Eye (tissue), 1 donor: ENCODE data around the gene NT5C3B.
A peak's percentile ranks its signal among the peaks of the same experiment; 100 is the strongest.
"Not testable (repeated sequence)": the region's sequence is repeated elsewhere in the genome, so short reads cannot be mapped to it uniquely, and the experiment has no call there.

Source experiments
- DNase-seq: peaks from one replicate; pipeline ENCODE4 v3.0.0-alpha.2; 2015

Gene NT5C3B

DNA sequence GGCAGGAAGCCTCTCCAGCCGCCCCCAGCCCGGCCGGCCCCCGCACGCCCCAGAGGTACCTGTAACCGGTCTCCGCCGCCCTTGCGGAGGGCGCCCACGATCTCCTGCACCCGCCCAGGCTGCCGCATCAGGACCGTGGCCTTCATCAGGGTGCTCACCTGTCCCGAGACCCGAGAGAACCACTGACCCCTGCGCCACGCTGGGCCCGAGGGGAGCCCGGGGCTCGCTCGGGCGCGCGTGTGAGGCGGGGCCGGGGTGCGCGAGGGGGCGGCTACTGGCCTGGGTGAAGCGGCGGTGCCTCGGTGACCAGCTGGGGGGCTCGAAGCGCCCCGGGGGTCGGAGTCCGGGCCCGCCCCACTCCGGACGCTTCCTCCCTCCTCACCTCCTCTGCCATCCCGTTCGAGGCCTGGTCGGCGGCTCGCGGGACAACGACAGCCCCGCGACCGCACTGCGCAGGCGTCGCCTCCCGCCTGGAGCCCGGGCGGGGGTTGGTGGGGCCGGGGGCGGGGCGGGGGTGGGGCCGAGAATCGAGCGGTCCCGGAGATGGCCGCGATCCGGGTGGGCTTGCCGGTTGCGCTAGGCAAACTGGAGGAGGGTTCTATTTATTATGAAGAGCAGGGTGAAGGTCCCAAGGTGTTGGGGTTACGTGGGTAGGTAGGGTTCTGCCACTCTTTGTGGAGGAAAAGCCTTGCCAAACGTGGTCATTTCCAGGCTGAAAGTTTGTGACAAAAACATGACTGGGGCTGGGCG lies at the start of gene NT5C3B:
Gene NT5C3B (minus strand): TSS at position 433 of the 750 bp plus-strand sequence. CDS start 39 bp downstream, at position 394.
- peak; percentile 82 for DNase-seq

DNA sequence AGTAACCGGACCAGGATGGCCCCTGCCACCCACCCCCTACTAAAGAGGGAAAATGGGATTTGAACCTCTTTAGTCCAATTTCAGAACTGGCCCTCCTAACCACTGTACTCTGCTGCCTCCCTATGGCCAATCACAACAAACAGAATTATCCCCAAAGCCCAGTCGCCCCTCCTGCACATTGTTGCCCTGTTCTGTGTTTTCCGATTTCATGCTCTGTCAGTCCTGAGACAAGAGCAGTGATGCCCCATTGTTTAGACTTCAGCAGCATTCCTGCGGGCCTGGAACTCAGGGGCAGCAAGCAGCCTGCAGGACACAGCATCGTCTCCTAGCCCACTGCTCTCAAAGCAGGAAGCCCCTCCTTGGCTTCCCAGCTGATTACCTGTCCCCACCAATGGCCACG lies 49.7 kb upstream of the NT5C3B start:
- DNase-seq = peak; percentile 87

DNA sequence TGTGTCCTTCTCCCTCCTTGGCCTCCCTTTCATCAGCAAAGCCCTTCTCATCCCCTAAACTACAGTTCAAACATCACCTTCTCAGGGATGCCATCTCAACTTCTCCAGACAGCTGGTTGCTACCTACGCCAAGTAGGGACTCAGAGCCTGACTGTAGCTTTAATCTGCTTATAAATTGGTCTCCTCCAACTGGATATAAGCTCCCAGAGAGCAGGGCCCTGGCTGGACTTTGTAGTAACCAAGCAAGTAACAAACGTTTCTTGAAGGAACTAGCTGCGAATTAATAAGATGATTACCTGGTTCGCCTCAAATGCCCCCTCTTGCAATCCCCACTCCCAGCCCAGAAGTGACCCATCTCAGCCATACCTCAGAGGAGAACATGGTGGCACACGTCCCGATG lies 46.7 kb upstream of the NT5C3B start:
- DNase-seq = no peak

DNA sequence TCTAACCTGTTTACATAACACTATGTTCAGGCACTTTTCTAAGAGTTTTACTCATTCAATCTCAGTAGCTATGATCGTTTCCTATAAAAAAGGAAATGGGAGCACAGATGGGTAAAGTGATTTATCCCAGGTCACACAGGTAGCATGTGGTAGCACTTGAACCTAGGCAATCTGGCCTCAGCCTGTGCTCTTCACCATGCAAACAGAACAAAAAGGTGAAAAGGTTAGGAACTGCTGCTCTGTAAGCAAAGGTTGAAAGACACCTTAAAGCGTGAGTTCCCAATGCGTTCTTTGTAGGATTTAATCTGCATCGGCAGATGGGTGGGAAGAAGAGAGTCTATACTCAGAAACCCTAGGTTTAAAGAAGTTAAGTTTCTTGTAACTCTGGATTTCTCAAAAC lies 44.1 kb upstream of the NT5C3B start:
- DNase-seq = no peak

DNA sequence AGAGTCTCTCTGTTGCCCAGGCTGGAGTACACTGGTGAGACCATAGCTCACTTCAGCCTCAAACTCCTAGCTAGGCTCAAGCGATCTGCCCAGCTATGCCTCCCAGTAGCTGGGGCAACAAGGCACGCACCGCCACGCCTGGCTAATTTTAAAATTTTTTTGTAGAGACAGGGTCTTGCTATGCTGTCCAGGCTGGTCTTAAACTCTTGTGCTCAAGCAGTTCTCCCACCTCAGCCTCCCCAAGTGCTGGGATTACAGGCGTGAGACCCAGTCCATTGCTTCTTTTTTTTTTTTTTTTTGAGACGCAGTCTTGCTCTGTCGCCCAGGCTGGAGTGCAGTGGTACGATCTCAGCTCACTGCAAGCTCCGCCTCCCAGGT lies 38.2 kb upstream of the NT5C3B start:
- not testable (repeated sequence) for DNase-seq

DNA sequence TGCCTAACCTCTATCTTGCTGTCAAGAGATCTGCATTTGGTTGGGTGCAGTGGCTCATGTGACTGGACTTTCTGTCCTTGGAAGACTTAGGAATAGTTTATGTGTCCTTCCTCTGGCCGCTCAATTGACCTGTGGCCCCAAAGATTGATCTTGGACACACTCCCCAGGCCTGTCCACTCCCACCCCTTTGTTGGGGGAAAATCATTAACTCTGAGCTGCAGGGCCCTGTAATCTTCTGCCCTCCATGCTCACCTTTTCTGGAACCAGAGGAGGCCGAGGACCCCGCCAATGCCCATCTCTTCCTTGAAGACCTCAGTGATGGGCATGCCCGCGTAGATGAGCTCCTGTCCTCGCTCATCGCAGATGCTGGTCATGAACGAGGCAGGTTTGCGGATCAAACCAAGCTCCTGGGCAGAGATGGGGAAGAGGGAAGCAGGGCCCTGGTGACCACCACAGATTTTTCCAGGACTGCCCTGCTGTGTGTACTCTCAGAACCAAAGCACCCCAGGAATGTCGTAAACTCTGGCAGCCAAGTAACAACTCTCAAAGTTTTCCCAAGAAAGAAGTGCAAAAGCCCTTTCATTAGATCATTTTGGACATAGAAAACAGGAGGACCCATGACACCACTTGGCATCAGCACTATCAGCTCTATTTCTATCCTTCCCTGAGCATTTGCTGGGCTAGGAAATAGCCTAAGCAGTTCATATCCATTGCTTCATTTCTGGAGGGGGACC lies 37.7 kb upstream of the NT5C3B start:
- DNase-seq = no peak

DNA sequence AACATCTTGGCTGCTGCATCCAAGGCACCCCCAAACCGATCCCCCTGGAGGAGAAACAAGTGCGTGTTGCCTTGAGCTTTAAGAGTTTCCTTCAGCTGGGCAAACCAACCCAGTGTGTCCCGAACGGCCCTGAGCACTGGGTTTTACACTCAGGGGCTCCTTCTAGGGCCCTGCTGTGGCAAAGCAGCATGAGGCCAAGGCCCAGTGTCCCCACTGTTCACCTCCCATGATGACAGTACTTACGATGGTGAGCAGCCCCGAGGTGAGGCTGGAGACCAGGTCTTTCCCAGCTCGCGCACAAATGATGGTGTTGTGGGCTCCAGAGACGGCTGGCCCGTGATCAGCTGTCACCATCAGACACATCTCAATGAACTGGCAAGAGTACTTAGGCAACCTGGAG lies 35.8 kb upstream of the NT5C3B start:
- DNase-seq = no peak

DNA sequence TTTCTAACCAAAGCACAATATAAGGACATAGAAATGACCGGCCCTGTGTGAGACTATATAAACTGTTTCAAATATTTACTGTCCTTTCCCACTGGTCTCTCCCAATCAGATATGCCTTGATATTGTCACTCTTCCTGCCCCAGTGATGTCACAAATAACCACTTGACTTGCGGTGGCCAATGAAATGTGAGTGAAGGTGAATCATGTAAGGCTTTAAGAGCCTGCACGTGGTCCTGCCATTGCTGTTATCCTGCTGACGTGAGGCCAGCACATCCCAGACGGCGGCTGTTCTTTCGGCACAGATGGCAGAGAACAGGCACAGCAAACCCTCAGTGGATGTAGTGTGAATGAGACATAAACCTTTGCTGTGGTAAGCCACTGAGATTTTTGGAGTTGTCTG lies 34.6 kb upstream of the NT5C3B start:
- no peak for DNase-seq

DNA sequence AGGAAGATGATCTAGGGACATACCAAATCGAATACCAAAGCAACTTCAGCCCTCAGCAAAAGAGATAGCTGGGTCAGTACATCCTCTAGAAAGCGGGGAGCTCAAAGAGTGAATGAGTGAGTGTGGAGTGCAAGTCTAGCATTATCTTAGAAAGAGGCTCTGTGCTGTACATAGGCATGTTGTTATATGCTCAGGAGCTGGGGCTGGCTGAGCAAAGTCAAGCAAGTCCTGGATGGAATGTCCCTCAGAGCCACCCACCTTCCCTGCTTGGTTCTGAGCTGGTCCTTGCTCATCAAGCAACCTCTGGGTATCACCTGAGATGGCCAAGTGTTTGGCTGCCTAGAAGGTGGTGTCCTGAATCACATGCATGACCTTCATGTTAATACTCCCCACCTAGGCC lies 34.1 kb upstream of the NT5C3B start:
- no peak for DNase-seq

DNA sequence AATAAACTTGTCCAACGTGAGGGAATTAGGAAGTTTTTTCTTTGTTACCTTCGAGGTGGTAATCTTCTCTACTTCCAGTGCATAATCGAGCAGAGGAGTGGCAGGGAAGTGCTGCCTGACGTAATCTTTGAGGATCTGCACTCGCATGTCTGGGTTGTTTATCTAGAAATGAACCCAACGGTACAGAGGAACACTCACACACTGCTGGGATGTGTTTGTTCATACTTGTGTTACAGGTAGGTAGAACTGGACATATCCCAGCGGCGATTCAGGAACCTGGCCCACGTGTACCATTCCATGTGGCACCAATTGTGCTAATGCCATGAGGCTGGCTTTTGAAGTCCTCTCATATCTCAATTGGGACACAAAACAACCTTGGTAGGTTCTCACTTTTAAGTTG lies 33.4 kb upstream of the NT5C3B start:
- DNase-seq = no peak

DNA sequence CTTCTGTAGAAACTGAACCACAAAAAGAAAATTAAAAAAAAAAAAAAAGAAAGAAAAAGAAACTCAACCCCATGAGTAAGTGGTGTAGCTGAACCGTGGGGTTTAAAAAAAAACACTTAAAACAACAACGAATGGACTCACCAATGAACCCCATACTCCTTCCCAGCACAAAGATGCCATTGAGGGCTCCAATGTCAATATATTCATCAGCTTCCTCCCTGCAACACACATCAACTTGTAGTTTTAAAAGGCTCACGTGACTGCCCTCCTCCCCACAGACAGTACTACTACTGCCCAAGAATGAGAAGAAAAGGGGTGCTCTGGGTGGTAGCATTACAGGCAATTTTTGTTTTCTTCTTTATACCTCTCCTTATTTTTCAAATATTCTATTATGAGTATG lies 32.5 kb upstream of the NT5C3B start:
- DNase-seq = no peak

DNA sequence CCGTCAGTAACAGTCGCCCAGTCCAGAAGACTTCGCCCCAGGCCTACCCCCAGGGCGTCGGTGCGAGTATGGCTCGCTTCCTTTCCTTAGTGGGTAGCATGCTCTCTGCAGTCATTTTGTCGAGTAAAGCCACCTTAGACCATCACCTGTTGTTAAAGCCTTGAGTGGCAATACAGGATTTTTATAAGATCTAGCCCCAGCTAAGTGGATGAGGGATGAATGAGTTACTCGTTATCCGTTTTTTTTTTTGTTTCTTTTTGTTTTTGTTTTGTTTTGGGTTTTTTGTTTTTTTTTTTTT lies 29.5 kb upstream of the NT5C3B start:
- DNase-seq = no peak

DNA sequence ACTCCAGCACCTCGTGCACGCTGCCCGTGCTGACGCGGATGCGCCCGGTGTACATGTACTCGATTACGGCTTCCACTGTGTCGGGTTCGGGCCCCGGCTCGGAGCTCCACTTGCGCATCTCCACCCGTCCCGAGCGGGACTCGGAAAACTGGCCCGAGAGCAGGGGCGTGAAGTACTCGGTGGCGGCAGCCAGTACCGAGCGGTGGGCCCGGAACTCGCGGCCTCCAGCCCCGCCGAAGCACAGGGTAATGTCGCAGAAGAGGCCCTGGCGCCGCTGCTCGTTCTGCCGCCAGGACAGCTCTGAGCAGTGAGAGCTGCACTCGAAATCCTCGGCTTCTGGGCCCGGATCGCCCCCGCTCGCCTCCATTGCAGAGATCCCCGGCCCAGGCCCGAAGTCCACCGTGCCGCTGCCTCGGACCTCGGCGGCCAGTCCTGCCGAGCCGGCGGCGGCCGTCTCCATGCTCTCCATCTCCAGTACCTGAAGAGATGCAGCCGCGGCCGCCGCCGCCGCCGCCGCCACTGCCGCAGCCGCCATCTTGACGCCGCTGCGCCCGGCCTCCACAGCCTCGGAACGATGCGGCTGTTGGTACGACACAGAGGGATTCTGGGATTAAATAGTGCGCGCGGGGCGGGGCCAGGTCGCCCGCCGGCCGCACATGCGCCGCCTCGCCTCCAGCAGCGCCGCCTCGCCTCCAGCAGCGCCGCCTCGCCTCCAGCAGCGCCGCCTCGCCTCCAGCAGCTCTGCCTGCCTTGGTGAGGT lies 29.0 kb upstream of the NT5C3B start, which contains the start of gene KLHL11:
Gene KLHL11 (minus strand): TSS at position 588 of the 760 bp plus-strand sequence. CDS start 53 bp downstream, at position 535.
- DNase-seq = peak; percentile 97

DNA sequence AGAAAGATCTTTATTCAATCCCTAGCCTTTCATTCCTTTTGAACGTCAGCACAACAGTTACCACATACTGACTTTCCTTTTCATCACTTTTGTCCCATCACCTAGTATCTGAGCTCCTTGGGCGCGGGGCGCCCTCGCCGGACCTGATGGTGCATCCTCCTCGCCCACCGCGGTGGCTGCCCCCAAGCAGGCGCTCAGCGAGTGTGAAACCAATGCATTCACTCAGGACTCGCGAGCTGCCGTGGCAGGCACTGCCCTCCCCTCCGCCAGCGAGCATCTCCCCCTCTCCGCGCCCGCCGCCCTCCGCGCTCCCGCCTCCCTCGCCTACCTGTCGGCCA lies 28.4 kb upstream of the NT5C3B start:
- DNase-seq = no peak

DNA sequence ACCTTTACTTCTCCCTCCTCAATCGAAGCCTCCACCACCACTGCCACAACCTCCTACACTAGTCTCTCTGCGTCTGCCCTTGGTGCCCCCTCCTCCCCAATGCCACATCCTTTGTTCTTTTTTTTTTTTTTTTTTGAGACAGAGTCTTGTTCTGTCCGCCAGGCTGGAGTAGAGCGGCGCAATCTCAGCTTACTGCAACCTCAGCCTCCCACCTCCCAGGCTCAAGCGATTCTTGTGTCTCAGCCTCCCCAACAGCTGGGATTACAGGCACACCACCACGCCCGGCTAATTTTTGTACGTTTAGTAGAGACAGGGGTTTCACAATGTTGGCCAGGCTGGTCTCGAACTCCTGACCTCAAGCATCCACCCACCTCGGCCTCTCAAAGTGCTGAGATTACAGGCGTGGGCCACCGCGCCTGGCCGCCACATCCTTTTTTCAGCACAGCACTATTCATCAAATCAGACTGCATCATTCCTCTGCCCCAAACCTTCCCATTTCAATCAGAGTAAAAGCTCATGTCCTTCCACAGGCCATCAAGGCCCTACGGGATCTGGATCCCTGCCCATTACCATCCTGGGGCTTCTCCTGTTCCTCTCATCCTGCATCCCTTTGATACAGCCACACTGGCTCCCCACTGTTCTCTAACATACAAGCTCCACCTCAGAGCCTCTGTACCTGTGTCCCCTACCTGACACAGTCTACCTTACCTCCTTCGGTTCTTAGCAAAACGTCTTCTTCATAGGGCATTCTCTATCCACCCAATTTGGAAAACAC lies 27.2 kb upstream of the NT5C3B start:
- peak; percentile 9 for DNase-seq

DNA sequence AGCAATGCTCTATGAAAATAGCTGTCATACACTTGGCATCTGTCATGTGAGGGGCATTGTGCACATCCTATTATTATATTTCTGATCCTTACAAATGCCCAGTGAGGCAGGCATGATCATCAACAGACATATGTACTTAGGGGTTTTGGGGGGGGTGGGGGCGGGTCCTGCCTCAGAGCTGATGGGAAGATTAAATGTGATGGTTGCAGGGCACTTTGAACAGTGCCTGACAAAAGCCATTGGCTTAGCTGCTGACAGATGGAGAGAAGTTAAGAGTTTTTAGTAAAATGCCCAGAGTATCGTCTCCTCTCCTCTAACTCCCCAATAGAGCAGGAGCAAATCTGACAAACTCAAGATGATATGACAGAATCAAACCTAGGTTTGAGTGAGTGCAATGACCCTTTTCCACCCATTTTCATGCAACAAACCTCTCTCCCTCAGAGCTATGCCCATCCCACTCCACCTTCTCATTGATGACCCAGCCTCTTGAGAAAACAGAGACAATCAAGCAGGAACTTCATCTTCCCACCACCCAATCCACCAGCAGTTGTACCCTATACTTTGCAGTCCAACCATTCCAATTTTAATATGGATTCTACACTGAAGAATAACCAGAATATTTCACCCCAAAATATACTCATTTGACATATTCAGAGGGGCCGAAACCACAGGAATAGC lies 24.4 kb upstream of the NT5C3B start:
- peak; percentile 26 for DNase-seq

DNA sequence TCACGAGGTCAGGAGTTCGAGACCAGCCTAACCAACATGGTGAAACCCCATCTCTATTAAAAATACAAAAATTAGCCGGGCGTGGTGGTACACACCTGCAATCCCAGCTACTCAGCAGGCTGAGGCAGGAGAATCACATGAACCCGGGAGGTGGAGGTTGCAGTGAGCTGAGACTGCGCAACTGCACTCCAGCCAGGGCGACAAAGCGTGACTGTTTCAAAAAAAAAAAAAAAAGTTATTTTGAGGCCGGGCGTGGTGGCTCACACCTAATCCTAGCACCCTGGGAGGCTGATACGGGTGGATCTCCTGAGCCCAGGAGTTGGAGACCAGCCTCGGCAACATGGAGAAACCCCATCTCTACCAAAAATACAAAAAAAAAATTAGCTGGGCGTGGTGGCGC lies 15.3 kb upstream of the NT5C3B start:
- not testable (repeated sequence) for DNase-seq

DNA sequence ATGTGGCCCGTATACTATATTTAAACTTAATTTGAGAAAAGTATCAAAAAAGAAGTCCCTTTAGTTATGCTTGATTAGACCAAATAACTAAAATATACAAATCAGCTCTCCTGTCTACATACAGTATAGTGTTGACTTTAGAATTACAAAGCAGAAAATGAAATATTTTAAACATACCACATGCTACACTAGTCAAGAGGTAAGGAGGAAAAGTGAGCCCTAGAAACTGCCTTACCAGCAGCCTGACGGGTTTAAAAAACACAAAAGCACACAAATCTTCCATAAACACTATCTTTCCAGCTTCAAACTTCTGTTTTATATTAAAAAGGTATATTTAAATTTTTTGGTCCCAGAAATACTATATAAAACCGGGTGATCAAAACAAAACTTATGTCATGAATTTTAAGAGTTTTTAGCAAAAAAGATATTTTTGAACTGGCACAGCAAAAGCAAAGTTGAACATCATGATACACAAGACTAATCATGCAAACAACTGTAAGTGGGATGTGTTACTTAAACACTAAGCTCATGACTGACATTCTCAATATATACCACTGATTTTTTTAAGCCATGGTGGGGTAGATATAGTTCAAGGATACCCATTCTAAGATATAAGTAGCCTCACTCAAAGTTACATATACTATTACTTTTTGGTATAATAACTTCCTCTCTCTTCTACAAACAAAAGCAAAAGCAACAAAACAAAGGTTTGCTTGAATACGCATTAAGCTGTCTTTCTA lies 13.4 kb upstream of the NT5C3B start:
- no peak for DNase-seq

DNA sequence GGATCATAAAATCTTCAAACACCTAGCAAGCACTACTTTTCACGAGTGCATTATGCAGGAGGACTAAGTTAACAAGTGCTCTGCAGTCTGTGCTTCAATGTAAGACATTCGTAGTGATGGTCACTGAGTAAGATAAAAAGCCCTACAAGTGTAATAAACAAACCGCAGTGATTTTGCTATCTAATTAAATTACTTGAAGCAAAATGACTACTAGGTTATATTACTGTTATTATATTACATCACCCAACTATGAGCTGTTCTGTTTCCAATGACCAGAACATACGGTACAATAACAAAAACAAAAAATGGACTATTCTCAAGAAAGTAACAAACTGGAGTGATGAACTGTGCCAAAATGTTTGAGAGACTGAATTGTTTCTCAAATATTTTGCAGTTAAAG lies 12.8 kb upstream of the NT5C3B start:
- DNase-seq = no peak

DNA sequence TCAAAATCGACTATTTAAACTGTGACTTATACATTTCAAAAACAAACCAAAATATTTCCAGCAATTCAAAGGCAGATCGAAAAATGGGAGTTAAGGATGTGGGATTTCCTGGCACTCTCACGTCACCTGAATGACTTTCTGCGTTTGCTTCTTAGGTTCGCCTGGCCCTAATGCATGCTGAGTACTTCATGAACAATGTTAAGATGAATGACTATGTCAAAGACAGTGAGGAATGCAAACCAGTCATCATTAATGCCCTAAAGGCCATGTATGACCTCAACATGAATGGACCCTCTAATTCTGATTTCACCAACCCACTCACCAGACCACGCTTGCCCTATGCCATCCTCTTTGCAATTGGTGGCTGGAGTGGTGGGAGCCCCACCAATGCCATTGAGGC lies 8.9 kb upstream of the NT5C3B start:
- no peak for DNase-seq

DNA sequence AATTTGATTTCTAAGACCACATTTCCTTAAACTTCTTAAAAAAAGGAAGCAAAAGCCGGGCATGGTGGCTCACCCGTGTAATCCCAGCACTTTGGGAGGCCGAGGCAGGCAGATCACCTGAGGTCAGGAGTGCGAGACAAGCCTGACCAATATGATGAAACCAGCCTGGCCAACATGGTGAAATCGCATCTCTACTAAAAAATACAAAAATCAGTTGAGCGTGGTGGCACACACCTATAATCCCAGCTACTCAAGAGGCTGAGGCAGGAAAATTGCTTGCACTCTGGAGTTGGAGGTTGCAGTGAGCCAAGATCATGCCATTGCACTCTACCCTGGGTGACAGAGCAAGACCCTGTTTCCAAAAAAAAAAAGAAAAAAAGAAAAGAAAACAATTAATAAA lies 4.7 kb upstream of the NT5C3B start:
- DNase-seq = not testable (repeated sequence)

DNA sequence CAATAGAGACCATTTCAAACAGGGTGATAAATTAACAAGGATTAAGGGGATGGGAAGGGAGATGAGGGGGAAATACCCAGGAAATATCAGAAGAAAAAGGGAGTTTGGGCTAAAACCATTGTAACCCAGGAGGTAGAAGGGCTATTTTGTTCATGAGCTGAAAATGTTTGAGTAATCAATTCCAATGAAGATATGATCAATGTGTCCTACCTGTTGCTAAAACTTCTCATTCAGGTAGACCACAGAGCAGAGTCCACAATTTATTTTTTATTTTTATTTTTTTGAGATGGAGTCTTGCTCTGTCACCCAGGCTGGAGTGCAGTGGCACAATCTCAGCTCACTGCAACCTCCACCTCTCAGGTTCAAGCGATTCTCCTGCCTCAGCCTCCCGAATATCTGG lies 3.4 kb upstream of the NT5C3B start:
- not testable (repeated sequence) for DNase-seq
